Islet of Langerhans (tissue), 1 donor: Measurements from ENCODE around the gene SPOP.
"Not testable (repeated sequence)": the region's sequence is repeated elsewhere in the genome, so short reads cannot be mapped to it uniquely, and the experiment has no call there.

Experiments used
- FAIRE-seq: peaks from one replicate; lab custom pipeline; 2011; peaks lifted over from hg19 to GRCh38; lab: Jason Lieb, UNC

SPOP gene

DNA sequence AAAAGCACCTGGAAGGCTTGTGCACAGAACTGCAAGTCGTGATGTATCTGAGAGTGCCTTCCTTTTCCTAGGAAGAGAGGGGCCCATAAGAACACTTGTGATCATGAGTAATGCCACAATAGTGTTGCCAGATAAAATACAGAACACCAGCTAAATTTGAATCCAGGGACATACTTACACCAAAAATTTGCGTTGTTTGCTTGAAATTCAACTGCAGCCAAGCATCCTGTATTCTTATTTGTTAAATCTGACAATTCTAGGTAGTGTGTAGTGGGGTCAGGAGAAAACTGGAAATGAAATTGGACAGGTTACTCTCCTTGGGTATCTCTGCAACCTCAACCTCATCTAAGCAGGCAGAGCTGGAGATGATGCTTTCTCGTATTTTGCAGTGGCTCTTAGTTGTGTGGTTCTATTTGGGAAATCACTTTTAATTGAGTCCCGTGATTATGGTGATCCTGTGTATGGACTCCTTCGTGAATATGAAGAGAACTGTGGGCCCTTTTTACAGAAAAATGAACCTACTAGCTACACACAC, 17.9 kb upstream of the SPOP start:
- no peak for FAIRE-seq

DNA sequence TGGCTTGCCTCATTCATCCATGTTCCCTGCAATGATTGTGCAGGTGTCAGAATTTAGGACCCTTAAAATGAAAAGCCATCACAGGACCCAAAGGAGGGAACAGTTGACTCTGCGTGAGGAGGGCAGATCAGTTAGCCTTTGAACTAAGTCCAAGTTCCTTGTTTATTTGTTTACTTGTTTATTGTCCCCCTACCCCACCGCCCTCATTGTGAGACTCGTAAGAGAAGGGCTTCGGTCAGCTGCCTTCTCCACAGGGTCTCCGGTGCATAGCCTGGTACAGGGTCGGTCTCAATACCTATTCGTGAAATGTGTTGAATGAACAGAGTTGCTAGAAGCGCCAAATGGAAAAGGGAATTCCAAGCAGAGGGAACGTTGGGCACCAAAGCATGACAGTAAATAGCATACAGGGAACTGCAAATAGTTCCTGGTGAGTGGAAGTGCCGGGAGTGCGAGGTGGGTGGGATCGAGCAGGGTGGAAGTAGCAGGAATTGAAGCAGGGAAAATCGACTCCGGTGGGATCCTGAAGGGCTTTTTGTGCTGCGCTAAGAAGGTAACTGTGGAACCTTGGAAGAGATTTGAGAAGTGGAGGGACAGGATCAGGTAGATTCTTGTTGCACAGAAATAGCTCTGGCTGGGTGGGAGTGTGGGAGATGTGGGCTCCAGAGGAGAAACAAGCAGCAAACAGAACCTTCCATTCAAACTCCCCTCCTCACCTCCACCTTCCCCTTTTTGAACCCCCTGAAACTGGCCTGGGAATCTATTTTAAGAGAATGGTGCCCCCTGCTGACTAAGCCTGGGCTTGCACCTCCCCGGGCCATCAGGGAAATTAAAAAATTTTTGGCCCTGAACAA, 17.2 kb upstream of the SPOP start:
- FAIRE-seq = no peak

DNA sequence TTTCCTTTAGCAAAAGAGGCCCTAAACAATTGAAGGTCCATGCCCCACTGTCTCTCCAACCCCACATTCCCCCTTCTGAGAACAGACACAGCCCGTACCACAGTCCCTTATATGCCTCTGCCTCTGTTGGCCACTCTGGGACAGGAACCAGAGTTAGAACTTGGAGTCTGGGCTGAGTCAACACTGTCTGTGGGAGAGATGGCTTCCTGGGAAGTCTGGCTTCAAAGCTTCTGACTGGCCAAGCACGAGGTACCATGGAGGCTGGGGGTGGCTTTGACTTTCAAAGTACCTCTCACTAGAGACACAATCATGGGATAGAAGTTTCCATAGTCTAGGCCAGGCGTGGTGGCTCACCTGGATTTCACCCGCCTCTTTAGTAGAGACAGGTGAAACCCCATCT, 14.9 kb upstream of the SPOP start:
- FAIRE-seq = no peak

DNA sequence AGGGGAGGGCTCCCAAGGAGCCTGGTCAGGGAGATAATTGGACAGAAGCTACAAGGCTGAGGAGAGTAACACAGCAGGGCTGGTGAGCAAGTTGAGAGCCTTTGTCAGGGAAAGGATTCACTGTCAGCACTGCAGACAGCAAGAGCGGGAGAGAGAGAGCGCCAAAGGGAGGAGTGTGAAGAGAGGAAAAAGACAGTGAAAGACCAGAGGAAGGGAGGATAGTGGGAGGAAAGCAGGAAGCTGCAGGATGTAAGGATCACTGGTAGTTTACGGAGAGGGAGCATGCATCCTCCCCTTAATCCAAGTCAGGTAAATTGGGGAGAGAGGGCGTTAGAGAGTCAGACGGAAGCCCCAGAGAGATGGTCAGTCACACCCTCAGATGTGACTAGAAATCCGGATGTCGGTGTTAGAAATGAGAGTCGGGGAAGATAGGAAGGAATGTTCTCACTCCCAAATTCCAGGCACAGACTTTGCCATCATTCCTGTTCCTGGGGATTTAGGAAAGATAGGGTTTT, 13.8 kb upstream of the SPOP start:
- FAIRE-seq = no peak

DNA sequence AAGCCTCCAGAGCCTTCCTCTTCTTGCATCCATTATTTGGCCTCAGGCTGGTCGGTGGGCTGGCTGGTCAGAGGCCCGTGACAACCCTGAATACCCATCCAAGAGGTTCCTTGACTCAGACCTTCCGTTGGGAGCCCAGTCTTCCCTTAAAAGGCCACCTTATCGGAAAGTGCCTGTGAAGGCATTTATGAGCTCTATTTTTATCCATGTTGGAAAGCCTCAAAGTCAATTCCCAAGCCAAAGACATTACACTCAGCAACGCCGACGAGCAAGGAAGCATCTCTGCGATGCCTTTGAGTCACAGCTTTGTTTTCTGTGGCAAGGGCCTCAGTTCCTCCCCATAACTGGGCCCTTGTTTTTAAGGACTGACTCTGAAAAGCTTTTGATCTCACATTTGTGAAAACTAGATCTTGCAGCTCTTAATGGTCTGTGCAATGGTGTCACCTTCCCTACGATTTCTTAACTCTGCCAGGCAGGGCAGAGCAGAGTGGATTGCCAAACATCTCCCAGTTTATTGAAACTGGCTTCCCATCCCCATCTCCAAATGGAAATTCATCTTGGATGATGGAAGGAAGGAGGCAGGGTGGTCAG, 13.3 kb upstream of the SPOP start:
- no peak for FAIRE-seq

DNA sequence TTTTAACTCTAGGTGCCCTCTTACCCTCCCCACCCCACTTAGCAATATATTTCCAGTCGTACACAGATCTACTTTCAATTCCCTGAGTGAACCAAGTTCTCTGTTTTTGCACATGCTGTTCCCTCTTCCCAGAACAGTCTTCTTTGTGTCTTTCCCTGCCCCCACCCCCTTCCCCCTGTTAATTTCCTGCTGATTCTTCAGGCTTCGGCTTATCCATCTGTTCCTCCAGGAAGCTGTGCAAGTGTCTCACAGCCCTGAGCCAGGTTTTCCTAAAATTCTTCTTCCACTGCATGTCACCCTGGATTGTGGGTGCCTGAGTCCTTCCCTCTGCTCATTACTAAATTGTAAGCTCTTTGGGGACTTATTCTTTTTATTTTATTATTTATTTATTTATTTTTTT, 12.4 kb upstream of the SPOP start:
- no peak for FAIRE-seq

DNA sequence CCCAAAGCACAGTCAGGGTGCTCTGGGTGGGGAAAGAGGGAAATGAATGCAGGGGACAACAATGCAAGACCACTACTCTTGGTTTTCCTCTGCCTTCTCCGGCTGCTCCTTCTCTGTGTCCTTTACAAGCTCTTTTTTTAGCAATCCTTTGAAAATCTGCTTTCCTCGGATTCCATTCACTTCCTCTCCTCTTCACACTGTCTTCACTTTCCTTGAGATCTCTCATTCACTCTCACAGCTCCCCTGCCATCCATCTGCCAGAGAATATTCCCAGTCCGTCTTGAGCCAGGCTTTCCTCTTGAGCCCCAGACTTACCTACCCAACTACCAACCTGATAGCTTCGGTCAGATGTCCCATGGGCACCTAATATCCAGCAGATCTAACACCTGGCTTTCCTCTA, 11.0 kb upstream of the SPOP start:
- no peak for FAIRE-seq

DNA sequence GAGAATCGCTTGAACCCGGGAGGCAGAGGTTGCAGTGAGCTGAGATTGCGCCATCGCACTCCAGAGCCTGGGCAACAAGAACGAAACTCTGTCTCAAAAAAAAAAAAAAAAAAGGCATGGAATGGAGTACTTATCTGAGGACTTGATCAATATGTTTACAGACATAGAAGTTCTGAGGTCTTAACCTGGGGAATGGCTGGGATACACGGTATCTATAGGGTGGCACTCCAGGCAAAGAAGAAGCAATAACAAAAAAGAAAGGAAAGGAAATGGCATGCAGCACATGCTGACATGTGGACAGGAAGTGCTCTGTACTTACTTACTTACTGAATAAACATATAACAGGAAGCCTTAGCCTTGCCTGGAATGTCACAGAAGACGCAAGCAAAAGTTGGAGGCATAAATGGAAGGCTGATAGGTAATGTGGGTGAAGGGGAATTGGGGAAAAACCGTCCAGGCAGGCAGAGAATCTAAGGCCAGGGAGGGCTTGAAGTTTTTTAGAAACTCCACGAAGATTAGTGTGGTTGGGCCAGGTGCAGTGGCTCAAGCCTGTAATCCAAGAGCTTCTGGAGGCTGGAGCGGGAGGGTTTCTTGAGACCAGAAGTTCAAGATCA, 10.1 kb upstream of the SPOP start:
- no peak for FAIRE-seq

DNA sequence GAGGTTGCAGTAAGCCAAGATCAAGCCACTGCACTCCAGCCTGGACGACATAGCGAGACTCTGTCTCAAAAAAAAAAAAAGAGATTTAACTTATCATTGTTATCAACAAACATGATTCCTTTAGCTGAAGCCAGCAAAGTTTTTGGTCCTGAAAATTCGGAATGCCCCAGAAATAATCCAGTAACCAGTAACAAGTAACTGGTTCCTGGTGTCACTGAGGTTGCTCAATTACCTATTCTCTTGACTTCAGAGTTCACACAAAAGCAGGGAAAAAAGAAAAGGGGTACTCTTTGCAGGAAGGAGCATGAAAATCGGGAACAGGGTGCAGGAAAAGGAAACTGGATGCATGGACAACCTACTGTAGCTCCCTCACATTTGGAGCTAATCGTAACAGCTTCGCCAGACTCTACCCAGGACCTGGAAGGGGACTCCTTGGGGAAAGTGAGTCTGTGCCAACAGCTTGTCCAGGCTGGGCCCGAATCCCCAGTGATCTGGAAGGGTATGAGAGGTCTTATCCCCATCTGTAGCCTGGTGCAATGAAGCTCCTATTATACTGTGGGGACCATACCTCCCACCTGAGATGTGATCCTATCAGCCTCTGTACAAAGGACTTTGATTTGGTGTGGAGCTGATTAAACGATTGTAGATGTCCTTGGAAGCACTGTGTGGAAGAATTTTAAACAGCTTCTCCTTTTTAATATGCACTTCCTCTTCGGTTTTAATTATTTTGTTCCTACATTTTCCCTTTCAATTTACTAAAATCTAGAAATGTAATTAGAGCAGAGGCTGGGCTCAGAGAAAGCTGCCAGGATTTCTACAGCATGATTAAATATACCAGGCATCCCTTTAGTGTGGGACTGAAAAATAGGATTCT, 3.4 kb upstream of the SPOP start:
- no peak for FAIRE-seq

DNA sequence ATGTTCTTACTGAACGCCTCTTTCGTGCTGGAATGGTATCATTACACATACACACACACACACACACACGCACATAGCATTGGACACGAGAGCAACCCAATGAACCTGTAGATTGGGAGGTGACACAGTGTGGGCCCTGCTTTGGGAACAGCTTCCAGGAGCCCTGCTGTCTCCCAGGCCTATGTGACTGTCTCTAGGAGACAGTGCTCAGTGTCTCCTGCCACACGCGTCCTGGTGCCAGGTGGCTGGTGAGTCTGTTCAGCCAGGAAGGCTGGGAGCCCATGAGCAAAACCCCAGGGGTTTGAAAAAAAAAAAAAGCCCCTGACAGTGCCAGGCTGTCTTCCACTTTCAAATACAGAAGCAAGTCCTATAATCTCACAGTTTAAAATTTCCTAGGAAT, 2.4 kb upstream of the SPOP start:
- FAIRE-seq = no peak

DNA sequence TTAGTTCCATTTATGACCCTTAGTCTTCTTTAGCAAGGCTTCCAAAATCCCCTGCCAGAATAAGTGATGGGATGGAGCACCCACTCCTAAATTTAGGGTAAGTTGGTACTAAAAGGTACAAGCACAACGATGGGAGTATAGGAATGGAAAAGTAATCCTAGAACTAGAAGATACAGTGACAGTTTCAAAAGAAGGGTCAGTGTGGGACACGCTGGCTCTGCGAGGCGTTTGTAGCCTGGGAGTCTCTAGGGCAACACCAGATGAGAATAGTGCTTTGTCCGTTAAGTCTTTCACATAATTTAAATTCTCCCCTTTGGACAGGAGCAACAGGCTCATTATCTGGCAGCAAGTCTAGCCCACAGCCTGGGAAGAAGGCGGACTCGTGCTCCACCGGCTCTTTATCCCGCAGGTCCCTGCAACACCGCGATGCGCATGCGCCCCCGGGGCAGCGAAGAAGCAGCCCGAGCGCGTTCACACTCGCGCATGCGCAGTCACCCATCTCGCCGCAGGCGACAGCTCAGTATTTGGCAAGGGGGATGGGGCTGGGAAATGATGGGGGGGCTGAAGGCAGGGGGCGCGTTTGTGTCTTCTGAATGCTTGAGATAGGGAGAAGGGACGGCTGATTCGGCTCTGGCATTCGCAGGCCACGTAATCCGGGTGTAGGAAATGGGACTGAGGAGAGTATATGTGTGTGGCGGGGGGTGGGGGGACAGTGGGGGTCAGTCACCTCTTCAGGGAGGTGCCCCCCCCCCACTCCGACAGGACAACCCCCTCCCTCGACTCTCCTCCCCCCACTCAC, 564 bp downstream of the SPOP start:
- no peak for FAIRE-seq

DNA sequence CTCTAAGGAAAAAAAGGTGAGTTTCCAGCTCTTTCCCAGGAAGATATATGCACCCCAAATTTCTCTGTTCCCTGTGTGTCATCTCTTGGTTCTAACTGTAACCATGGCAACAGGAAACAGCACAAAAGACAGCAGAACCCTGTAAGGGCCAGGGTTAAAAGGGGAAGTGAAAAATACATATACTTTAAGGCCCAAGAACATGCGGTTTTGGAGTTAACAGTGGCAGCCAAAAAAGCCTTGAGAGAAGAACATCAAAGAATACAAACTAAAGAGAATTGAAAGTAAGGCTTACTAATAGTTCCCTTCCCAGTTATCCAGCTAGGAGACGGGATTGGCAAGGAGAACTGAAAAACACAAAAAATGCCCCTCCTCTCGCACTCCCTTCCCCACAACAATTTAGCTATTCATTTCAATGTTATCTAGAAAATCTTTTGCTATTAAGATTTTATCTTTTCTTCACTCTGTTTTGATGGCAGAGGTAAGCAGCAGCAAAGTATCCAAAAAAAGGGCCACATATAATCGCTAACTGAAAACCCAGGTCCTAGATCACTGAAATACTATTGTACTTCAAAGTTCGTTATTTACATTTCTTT, 1.5 kb downstream of the SPOP start:
- FAIRE-seq = no peak

DNA sequence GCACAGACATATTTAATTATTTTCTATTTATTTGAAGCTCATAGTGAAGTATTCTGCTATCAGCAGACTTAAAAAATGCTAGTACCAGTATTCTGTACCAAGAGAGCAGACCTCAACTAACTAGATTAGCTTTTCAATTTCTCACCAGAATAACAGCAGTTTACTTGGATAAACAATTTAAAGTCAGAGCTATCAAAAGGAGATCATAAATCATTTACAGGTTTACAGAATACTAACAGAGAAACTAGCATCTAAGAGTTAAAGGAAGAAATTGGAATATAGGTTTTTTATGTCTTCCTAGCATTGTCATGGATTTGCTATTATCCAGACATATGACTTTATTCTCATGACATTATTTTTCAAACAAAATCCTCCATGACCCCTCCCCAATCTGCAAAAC, 3.4 kb downstream of the SPOP start:
- FAIRE-seq = no peak

DNA sequence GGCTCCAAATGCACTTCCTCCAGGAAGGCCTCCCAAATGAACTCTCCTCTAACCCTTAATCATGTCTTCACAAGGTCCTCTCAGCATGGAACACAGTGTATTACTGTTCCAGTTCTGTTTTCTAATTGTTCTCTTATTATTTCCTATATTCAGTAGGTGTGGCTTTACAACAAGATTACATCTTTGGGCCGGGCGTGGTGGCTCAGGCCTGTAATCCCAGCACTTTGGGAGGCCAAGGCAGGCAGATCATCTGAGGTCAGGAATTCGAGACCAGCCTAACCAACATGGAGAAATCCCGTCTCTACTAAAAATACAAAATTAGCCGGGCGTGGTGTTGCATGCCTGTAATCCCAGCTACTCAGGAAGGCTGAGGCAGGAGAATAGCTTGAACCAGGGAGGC, 4.2 kb downstream of the SPOP start:
- not testable (repeated sequence) for FAIRE-seq

DNA sequence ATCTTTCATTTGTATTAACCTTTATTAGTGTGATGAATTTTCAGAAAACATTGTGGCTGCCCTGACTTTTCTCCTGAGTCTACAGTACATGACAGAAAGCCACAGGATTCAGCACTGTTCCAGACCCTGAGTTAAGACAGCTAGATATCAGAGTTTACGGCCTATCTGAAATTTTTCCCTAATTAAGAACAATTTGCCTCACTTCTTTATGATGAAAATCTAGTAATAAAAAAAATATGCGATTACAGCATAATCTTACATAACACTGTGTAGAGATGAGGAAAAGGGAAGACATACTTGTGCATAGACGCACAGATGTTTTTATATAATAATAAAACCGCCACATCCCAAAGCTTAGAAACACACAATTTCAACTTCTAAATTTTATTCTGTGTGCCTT, 7.3 kb downstream of the SPOP start:
- FAIRE-seq = no peak

DNA sequence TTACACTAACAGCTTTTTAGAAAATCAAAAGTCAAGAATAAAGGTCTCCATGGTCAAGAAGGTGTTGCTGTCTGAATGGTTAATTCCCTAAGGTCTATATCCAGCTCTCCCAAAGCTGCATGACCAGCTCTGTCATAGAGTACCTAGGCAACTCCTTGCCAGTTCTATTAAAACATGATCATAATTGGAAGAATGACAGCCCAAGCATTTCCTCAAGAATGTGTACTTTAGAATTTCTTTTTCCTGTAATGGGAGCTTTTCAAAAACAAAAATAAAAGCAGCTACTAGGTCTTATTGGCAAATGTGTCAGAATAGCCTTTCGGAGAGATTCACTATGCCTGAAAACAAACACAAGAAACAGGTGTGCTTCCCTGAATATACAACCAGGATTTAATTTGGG, 7.9 kb downstream of the SPOP start:
- no peak for FAIRE-seq

DNA sequence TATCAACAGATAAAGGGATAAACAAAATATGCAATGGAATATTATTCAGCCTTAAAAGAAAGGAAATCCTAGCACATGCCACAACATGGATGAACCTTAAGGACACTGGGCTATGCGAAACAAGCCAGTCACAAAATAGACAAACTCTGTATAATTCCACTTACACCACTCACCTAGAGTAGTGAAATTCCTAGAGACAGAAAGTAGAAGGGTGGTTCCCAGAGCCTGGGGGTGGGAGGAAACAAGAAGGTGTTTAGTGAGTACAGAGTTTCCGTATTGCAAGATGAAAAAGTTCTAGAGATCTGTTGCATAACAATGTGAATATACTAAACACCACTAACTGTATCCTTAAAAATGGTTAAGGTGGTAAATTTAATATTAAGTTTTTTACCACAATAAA, 10.0 kb downstream of the SPOP start:
- no peak for FAIRE-seq

DNA sequence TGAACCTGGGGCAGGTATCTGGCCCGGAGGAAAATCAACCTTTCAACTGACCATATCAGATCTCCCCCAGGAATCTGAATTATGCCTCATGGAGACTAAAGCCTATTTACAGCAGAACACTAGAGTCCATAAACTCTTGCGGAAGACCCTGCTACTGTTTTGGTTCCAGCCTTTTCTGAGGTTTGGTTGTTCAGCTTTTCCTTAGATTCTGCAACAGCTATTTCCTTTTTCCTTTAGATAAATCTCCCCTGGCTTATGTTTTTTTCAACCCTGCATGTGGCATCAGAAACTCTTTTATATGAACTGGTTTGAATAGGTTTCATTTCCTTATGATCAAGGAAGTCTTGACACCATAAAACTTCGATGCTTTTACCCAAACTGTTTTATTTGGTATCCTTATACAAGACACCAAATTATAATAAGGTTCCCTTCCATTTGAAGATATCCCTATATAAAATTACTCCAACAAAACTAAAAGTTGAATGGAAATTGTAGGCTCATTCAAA, 13.1 kb downstream of the SPOP start:
- FAIRE-seq = no peak

DNA sequence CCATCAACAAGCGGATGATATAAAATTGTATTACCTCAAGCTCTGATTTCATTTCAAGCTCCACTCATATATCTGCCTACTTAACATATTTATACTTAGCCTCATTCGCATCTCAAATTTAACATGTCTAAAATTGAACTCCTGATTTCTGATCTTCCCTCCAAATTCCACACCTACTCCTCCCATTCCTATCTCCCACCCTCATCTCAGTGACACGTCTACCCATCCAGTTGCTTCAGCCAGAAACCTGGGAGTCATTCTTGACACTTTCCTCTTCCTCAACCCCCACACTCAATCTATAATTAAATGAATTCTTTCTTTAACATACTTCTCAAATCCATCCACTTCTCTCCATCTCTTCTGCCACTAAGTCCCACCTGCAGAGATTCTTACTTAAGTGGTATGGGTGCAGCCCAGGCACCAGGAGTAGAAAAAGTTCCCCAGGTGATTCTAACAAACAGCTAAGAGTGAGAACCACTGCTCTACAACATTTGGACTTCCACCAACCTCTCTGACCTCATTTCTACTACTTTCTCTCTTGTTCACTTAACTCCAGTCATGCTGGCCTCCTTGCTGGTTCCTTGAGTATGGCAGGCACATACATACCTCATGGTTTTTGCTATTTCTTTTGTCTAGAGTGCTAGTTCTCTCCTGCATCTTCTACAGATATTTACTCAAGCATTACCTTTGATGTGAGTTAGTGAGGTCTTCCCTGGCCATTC, 18.1 kb downstream of the SPOP start:
- no peak for FAIRE-seq

DNA sequence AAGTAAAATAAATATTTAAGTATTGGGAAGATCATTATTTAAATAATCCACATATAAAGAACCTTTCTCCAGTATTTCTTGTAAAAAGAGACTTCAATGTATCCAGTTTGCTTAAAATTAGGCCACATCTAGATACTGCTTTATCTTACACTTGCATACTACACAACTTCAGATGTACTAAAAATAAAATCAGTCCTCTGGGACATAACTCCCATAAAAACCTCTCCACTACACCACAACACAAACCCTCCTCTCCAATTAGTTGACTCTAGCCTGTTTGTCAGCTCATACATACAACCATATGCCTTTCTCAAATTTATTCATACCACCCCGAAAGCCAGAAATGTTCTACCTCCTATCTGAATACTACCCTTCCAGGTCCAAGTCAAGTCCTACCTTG, 21.6 kb downstream of the SPOP start:
- no peak for FAIRE-seq
